GM18867 (cell line): ENCODE results near the gene TOX3.

ENCODE experiments used
- ATAC-seq: cut with Tn5 transposase; IDR thresholded peaks from one replicate; pipeline ENCODE4 v1.9.1; 2021; ENCODE audit warnings: mild to moderate bottlenecking, moderate library complexity; ENCODE audit not compliant: unreplicated experiment

Gene TOX3

GRCh38 chr16:52539191-52539590 lies 7.8 kb downstream of the TOX3 start:
- ATAC-seq: no peak

GRCh38 chr16:52538511-52538910 lies 8.4 kb downstream of the TOX3 start:
- no peak for ATAC-seq

GRCh38 chr16:52537516-52537915 lies 9.4 kb downstream of the TOX3 start:
- ATAC-seq: no peak

GRCh38 chr16:52535076-52535475 lies 11.9 kb downstream of the TOX3 start:
- no peak for ATAC-seq

GRCh38 chr16:52533296-52533695 lies 13.6 kb downstream of the TOX3 start:
- no peak for ATAC-seq

- no peak for ATAC-seq
These were observed 14.6 kb downstream of the TOX3 start for GRCh38 chr16:52532384-52532783.

GRCh38 chr16:52529226-52529625 lies 17.7 kb downstream of the TOX3 start:
- ATAC-seq: no peak

GRCh38 chr16:52528393-52529065 lies 18.4 kb downstream of the TOX3 start:
- ATAC-seq: no peak

- no peak for ATAC-seq
These were observed 20.1 kb downstream of the TOX3 start for GRCh38 chr16:52526830-52527229.

GRCh38 chr16:52526116-52526828 lies 20.7 kb downstream of the TOX3 start:
- ATAC-seq: no peak

GRCh38 chr16:52521570-52521969 lies 25.4 kb downstream of the TOX3 start:
- no peak for ATAC-seq

GRCh38 chr16:52518884-52519283 lies 28.1 kb downstream of the TOX3 start:
- ATAC-seq: no peak

- ATAC-seq: no peak
These were observed 31.8 kb downstream of the TOX3 start for GRCh38 chr16:52515068-52515671.

GRCh38 chr16:52512297-52512987 lies 34.5 kb downstream of the TOX3 start:
- ATAC-seq: no peak

GRCh38 chr16:52501746-52502145 lies 45.2 kb downstream of the TOX3 start:
- ATAC-seq: no peak

GRCh38 chr16:52500963-52501362 lies 46.0 kb downstream of the TOX3 start:
- no peak for ATAC-seq

- ATAC-seq: no peak
These were observed 47.9 kb downstream of the TOX3 start for GRCh38 chr16:52499060-52499440.

- ATAC-seq: no peak
These were observed 48.4 kb downstream of the TOX3 start for GRCh38 chr16:52498328-52499059.

- ATAC-seq: no peak
These were observed 49.7 kb downstream of the TOX3 start for GRCh38 chr16:52497067-52497816.
